Keratinocyte (primary cell): ENCODE data around the gene KREMEN2. TPM values are rescaled to one million over a fixed set of nuclear protein-coding genes. Genes with fewer than 3 reads are reported as not detected.

Experiments
- DNase-seq: peaks from one replicate; pipeline ENCODE4 v3.0.0-alpha.2; 2011; ENCODE audit warnings: low read depth, missing footprints, low spot score
- FAIRE-seq: peaks from 2 replicates; lab custom pipeline; 2011; peaks lifted over from hg19 to GRCh38; lab: Jason Lieb, UNC
- H2AFZ ChIP-seq: 2 replicates; pipeline ENCODE4 v1.6.0; 2012; ENCODE audit warnings: low read length, control low read depth, inconsistent platforms; ENCODE audit not compliant: control insufficient read depth
- H3K27ac ChIP-seq: 2 replicates; pipeline ENCODE4 v1.5.1; 2011; ENCODE audit warnings: low read length; ENCODE audit not compliant: control insufficient read depth, insufficient read depth
- H3K27me3 ChIP-seq: 3 replicates; pipeline ENCODE4 v1.6.0; 2011; ENCODE audit warnings: low read length; ENCODE audit not compliant: control insufficient read depth, insufficient read depth; ENCODE audit errors: extremely low read depth
- H3K36me3 ChIP-seq, 2 experiments: 2 replicates in 1 of 2; 3 replicates in 1 of 2; pipeline ENCODE4 v1.5.1; 2011; ENCODE audit warnings: low read length in 2 of 2, mild to moderate bottlenecking in 1 of 2; ENCODE audit not compliant: control insufficient read depth in 2 of 2, insufficient read depth in 2 of 2; ENCODE audit errors: extremely low read depth in 1 of 2
- H3K4me1 ChIP-seq: 3 replicates; pipeline ENCODE4 v1.5.1; 2011; ENCODE audit warnings: low read length; ENCODE audit not compliant: control insufficient read depth, insufficient read depth; ENCODE audit errors: extremely low read depth
- H3K4me2 ChIP-seq: 3 replicates; pipeline ENCODE4 v1.6.0; 2011; ENCODE audit warnings: low read depth, low read length; ENCODE audit not compliant: control insufficient read depth, insufficient read depth; ENCODE audit errors: extremely low read depth
- H3K4me3 ChIP-seq, 3 experiments: fragments of 200-600 bp in 1 of 3; sonication (generic) in 1 of 3; 2 replicates in 2 of 3; 3 replicates in 1 of 3; pipeline ENCODE4 v1.5.1; 2011 to 2016; ENCODE audit warnings: low read length in 3 of 3, mild to moderate bottlenecking in 3 of 3, control low read depth in 2 of 3, inconsistent platforms in 1 of 3, low read depth in 1 of 3, mixed read lengths in 1 of 3, mixed run types in 1 of 3, moderate library complexity in 1 of 3; ENCODE audit not compliant: control insufficient read depth in 2 of 3, insufficient read depth in 2 of 3; ENCODE audit errors: extremely low read depth in 1 of 3
- H3K79me2 ChIP-seq: 2 replicates; pipeline ENCODE4 v1.6.0; 2012; ENCODE audit warnings: low read length; ENCODE audit not compliant: control insufficient read depth, insufficient read depth
- H3K9ac ChIP-seq: 3 replicates; pipeline ENCODE4 v1.6.0; 2011; ENCODE audit warnings: low read length; ENCODE audit not compliant: control insufficient read depth, insufficient read depth; ENCODE audit errors: extremely low read depth
- H3K9me1 ChIP-seq: 3 replicates; pipeline ENCODE4 v1.6.0; 2011; ENCODE audit warnings: low read length; ENCODE audit not compliant: control insufficient read depth, insufficient read depth; ENCODE audit errors: extremely low read depth
- H3K9me3 ChIP-seq: 2 replicates; pipeline ENCODE4 v1.5.1; 2012; ENCODE audit warnings: low read depth, low read length; ENCODE audit not compliant: control insufficient read depth
- H4K20me1 ChIP-seq: 3 replicates; pipeline ENCODE4 v1.6.0; 2011; ENCODE audit warnings: low read length; ENCODE audit not compliant: control insufficient read depth, insufficient read depth; ENCODE audit errors: extremely low read depth
- EZH2 ChIP-seq: IDR thresholded peaks from one replicate; pipeline ENCODE4 v1.6.1; 2012; ENCODE audit warnings: inconsistent platforms, mild to moderate bottlenecking, low read length, moderate library complexity
- dilution Hi-C: fragments of 300-500 bp; cut with MboI; formaldehyde crosslinking; loops from one replicate; pipeline ENCODE4 v1.7.0; 2020; ENCODE audit warnings: low sequenced_read_pairs; ENCODE audit not compliant: extremely low pct_ligation_motif_present
- polyA plus RNA-seq, 5 experiments: library from polyadenylated mRNA; depleted of rRNA in 3 of 5; stranded (reverse) in 3 of 5; stranded (forward) in 1 of 5; unstranded in 1 of 5; fragments of >200 nt; gene quantifications; 1 replicate in 1 of 5; 2 replicates in 3 of 5; 3 replicates in 1 of 5; pipeline versions ENCODE4 v1.2.1 to v1.2.3, GENCODE V29; 2011 to 2012; ENCODE audit warnings: missing spikeins in 2 of 5, low read depth in 1 of 5, low replicate concordance in 1 of 5
- TF ChIP-seq, protein P1 (sequence below), 3 experiments: IDR thresholded peaks in 1 of 3; conservative IDR thresholded peaks in 1 of 3; optimal IDR thresholded peaks in 1 of 3; 2 replicates in 2 of 3; 3 replicates in 1 of 3; pipeline versions ENCODE3 to v1.5.1; 2011; ENCODE audit warnings: low read length in 3 of 3, mild to moderate bottlenecking in 3 of 3, moderate library complexity in 2 of 3, control low read depth in 1 of 3, inconsistent platforms in 1 of 3; ENCODE audit not compliant: insufficient read depth in 2 of 3; ENCODE audit errors: extremely low read depth in 1 of 3

The KREMEN2 gene
- polyA plus RNA-seq, 1 donor (not counting 4 experiments of a cell fraction or from before 2014, with no cell fraction given): 3.3 TPM

DNA sequence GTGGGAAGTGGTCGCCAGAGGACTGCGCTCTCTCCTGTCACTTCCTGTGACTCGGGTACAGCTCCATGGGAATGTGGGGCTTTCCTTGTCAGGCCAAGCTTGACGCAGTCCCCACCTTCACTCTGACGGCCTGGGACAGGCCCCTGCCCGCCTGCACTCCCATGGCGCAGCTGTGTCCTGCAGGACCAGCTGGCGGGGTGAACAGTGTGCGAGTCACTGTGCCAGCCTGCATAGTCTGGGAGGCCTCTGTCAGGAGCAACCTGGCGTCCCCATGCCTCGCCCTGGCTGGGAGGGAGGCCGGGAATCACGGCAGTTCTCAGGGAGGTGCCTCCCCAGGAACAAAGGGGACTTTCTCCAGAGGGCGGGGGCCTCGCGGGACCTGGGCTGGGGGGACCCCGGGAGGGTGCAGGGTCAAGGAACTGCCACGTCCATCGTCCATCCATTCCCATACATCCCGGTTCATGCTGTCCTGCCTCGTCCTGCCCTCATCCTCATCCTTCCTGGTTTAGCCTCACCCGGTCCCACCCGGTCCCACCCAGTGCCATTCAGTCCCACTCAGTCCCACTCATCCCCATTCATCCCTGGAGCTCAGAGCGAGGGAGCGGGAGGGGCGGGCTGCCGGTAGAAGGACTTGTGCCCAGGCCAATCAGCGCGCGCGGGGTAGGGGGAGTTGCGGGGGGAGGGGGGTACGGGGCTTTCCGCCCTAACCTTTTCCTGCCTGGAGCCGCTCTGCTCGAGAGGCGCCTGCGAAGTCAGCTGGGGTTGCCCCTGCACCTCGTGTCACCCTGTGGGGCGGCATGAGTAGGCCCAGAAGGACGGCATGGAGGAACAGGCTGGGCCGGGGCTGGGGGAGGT, 38.9 kb upstream of the KREMEN2 start:
- Histone ChIP-seq H3K4me3 (no peak overlapping the region), H3K27ac (peak overlapping the region; percentile 74), H3K4me1 (peaks cover 20% of the 10 kb centered on the region), H4K20me1 (no peaks in the 10 kb centered on the region), H3K79me2 (peaks cover 17% of the 10 kb centered on the region), H3K9me3 (no peaks in the 10 kb centered on the region), H3K4me2 (peak overlapping the region; percentile 46), H3K36me3 (peaks cover 5 to 18% of the 10 kb centered on the region in 2 experiments), H3K27me3 (no peaks in the 10 kb centered on the region), H2AFZ (peak overlapping the region; percentile 64), H3K9ac (peak overlapping the region; percentile 73), H3K9me1 (no peaks in the 10 kb centered on the region)
- TF ChIP-seq, protein P1, sequence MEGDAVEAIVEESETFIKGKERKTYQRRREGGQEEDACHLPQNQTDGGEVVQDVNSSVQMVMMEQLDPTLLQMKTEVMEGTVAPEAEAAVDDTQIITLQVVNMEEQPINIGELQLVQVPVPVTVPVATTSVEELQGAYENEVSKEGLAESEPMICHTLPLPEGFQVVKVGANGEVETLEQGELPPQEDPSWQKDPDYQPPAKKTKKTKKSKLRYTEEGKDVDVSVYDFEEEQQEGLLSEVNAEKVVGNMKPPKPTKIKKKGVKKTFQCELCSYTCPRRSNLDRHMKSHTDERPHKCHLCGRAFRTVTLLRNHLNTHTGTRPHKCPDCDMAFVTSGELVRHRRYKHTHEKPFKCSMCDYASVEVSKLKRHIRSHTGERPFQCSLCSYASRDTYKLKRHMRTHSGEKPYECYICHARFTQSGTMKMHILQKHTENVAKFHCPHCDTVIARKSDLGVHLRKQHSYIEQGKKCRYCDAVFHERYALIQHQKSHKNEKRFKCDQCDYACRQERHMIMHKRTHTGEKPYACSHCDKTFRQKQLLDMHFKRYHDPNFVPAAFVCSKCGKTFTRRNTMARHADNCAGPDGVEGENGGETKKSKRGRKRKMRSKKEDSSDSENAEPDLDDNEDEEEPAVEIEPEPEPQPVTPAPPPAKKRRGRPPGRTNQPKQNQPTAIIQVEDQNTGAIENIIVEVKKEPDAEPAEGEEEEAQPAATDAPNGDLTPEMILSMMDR (optimal IDR thresholded peaks at IDR 0.05 in 1 of 3, IDR thresholded peaks at IDR 0.05 in 1 of 3, conservative IDR thresholded peaks at IDR 0.05 in 1 of 3; ENCODE audit: extremely low read depth in 1 of 3, insufficient read depth in 2 of 3, low read length in 3 of 3): no peak
- no peak for TF ChIP-seq EZH2
- FAIRE-seq: peak; percentile 51
- DNase-seq: peak; percentile 72
- dilution Hi-C loops: no loop called here

DNA sequence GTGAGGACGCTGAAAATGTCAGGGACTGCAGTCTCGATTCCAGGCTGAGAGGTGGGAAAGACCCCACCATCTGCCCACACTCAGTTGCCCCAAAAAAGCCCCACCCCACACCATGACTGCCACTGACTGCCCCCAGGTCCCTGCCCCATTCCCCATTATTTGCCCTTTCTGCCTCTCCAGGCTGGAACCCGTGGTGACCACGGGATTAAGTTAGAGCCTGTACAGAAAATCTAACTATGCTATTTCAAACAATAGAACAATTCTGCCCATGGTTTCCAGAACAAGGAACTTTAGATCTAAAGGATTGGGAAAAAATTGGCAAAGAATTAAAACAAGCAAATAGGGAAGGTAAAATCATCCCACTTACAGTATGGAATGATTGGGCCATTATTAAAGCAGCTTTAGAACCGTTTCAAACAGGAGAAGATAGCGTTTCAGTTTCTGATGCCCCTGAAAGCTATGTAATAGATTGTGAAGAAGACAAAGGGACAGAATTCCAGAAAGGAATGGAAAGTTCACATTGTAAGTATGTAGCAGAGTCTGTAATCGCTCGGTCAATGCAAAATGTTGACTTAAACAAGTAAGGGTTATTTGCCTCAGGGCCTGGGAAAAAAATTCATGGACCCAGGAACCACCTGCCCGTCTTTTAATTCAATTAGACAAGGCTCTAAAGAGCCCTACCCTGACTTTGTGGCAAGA, 38.0 kb upstream of the KREMEN2 start:
- Histone ChIP-seq H3K9me3 (no peaks in the 10 kb centered on the region), H2AFZ (no peak overlapping the region), H3K27ac (peak overlapping the region; percentile 31), H3K4me3 (no peak overlapping the region), H3K4me1 (peaks cover 20% of the 10 kb centered on the region), H3K36me3 (peaks cover 5 to 18% of the 10 kb centered on the region in 2 experiments), H3K27me3 (no peaks in the 10 kb centered on the region), H3K4me2 (no peak overlapping the region), H4K20me1 (no peaks in the 10 kb centered on the region), H3K79me2 (peaks cover 17% of the 10 kb centered on the region), H3K9ac (peak overlapping the region; percentile 22), H3K9me1 (no peaks in the 10 kb centered on the region)
- DNase-seq (no peak), FAIRE-seq (no peak)
- dilution Hi-C loops: no loop called here
- TF ChIP-seq, protein P1 (optimal IDR thresholded peaks at IDR 0.05 in 1 of 3, IDR thresholded peaks at IDR 0.05 in 1 of 3, conservative IDR thresholded peaks at IDR 0.05 in 1 of 3; ENCODE audit: extremely low read depth in 1 of 3, insufficient read depth in 2 of 3, low read length in 3 of 3): no peak
- TF ChIP-seq EZH2: no peak
